B cell (primary cell): ENCODE data around the gene PAPLN.

Experiments
- EZH2 ChIP-seq: IDR thresholded peaks from 2 replicates; pipeline ENCODE4 v1.6.1; 2012; ENCODE audit warnings: borderline replicate concordance, low read depth, mild to moderate bottlenecking, moderate library complexity, low read length; ENCODE audit not compliant: insufficient read depth, poor library complexity, severe bottlenecking
- TF ChIP-seq, protein P1 (sequence below): fragments of 200-600 bp; IDR thresholded peaks from one replicate; pipeline ENCODE4 v1.8.0; 2022; ENCODE audit warnings: antibody characterized with exemption, mild to moderate bottlenecking

DNA sequence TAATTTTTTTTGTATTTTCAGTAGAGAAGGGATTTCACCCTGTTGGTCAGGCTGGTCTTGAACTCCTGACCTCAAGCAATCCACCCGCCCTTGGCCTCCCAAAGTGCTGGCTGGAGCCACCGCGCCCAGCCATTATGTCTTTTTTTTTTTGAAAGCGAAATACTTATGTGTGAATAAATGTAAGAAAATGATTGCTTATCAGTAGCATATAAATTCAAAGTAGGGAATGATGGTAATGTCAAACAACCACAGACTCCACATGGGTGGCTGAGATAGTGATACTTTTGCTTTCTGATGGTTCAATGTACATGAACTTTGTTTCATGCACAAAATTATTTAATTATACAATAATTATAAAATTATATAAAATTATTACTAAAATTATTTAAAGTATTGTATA, 75.8 kb downstream of the PAPLN start:
- TF ChIP-seq, protein P1, sequence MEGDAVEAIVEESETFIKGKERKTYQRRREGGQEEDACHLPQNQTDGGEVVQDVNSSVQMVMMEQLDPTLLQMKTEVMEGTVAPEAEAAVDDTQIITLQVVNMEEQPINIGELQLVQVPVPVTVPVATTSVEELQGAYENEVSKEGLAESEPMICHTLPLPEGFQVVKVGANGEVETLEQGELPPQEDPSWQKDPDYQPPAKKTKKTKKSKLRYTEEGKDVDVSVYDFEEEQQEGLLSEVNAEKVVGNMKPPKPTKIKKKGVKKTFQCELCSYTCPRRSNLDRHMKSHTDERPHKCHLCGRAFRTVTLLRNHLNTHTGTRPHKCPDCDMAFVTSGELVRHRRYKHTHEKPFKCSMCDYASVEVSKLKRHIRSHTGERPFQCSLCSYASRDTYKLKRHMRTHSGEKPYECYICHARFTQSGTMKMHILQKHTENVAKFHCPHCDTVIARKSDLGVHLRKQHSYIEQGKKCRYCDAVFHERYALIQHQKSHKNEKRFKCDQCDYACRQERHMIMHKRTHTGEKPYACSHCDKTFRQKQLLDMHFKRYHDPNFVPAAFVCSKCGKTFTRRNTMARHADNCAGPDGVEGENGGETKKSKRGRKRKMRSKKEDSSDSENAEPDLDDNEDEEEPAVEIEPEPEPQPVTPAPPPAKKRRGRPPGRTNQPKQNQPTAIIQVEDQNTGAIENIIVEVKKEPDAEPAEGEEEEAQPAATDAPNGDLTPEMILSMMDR, result no peak
- TF ChIP-seq EZH2, result no peak
